ACHN (cell line): Measurements from ENCODE around the gene DNAJC1.

Experiments used
- DNase-seq: peaks from one replicate; pipeline ENCODE4 v3.0.0-alpha.2; 2015
- in situ Hi-C: cut with HindIII; loops from 2 replicates; pipeline ENCODE4 v1.10.0; 2017; ENCODE audit warnings: low sequenced_read_pairs, low pct_ligation_motif_present, low pct_unique_long_range_greater_than_20kb

Gene DNAJC1

DNA sequence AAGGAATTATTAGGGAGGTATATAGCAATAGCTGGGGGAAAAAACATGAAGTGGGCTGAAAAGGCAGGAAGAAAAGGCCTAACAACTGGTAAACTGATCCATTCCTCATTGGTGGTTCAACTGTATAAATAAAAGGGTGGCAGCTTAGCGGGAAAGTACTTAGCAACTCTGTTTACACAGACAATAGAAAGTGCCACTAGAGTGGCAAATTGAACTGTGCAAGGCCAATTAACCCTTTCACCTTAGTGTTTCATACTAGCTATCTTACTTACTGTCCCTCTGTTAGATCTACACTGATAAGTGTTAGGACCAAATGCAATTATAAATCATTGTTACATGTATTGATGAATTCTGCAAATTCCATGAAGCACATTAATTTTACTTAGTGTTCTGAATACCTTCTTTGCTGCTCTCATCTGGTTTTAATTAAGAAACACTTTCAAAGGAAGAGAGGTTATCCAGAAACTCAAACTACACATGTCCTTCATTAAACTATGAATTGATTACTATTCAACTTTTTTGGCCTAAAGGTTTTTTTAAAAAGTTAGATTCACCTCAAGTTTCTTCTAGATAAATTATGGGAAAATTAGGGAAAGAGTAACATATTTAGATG lies 28.0 kb downstream of the DNAJC1 start:
- in situ Hi-C loops = no loop called here
- DNase-seq = no peak

DNA sequence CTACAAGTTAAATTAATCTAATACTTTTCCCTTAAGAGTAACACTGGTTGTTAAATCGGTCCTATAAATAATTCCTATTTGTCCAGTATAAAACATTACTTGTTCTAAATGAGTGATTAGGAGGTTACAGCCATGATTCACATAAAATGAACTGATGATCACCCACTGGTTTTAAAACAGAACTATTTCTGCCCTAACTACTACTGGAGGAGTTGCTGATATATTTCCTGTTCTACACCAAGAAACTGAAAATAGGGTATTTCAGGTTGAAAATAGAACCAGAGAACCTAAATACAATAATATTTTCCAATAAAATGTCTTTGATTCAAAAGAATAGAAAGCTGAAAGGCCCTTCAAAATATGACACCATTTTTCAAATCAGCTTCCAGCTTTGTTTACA lies 30.9 kb downstream of the DNAJC1 start:
- in situ Hi-C loops = no loop called here
- DNase-seq = no peak

DNA sequence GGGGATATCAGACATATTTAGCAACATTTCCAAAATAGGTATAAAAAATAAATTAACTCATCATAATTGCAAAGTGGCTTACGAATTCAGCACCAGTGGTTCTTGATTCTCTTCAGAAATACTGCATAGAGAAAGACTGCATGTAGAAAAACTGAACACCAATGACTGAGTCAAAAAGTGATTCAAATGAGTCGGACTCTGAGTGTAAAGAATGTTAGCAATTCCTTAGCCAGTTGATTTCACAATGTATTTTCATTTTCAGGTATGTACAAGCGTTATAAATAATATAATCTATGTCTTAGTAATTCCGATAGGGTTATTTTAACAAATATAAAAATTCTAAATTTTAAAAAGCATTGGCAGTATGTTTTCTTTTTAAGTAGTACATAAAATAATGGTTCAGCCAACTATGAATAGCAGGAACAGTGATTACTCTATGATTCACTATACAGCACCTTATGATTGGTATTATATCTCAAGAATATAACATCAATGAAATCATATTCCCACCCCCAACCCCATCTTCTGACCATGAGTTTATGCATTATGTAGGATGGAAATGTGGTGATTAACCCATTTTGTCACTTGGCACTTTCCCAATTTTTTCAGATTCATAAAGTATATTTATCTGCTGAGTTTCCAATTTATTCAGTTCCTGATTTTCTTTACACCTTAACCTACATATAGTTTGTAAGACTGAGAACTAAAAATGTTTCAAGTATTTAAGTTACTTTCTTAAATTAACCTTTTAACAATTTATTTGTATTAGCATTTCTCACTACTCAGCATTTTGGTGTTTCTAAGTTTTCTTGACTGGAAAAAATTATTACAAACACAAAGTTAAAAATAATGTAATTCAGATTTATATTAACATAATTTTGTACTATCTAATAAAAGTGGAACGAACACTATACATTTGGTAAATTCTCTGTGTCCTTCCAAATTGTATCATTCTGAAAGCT lies 33.9 kb downstream of the DNAJC1 start:
- in situ Hi-C loops = no loop called here
- no peak for DNase-seq

DNA sequence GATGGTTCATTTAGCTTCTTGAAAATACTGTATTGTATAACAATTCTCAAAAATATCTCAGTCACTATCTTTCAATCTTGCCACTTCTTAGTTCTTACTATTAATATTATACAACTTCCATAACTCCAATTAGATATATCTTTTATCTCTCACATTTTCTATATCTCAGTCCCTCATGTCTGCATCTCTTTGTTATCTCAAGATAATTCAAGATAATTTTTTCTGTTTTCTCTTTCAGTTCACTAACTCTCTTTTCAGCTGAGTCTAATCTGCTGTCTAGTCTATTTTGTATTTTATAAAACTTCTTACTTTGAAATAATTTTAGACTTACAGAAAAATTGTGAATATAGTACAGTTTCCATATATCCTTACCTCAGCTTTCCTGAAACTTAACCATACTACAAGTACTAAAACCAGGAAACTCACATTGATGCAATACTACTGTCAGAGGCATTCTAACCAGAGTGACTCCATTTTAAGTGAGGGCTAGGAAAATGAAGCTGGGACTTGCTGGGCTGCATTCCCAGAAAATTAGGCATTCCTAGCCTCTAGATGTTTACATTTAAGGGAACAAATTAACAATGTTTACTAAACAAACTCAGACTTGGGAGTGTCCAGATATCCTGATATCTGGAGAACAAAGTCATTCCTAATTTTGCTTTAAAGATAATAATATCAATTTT lies 38.4 kb downstream of the DNAJC1 start:
- DNase-seq = no peak
- in situ Hi-C loops = no loop called here

DNA sequence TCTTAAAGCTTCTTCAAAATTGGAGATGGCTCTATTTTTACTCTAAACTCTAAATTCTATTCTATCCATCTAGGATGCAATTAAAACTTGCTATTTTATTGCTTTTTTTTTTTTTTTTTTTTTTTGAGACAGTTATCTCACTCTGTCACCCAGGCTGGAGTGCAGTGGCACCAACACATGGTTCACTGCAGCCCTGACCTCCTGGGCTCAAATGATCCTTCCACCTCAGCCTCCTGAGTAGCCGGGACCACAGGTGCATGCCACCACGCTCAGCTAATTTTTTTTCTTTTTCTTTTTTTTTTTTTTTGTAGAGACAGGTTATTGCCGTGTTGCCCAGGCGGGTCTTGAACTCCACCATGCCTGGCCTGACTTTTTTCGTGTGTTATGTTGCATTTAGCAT lies 41.2 kb downstream of the DNAJC1 start:
- in situ Hi-C loops = no loop called here
- DNase-seq = no peak

DNA sequence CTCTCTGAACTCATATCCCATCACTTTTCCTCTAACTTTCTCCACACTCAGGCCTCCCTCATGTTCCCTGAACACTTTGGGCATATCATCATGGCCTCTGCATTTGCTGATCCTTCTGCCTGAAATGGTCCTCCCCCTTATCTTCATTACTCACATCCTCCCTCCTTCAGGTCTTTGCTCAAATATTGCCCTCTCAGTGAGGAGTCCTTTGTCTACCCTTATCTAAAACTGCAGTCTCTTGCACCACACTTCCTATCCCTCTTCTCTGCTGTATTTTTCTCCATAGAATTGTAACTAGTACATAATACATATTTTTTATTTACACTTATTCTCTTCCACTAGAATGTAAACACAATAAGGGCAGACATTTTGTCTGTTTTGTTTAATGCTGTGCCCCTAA lies 41.7 kb downstream of the DNAJC1 start:
- in situ Hi-C loops = no loop called here
- no peak for DNase-seq

DNA sequence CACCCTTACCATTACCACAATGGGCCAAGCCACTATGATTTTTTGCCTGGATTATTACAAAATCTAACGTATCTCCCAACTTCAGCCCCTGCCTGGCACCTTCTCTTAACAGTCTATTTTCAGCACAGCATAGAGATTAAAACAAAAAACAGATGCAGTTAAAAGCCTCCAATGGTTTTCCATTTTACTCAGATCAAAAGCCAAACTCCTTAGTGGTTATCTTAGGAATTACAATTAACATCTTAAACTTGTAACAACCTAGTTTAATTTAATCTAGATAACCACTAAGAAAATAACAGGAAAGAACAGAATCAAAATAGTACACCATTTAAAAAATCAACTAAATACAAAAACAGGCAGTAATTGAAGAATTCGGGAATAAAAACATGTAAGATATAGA lies 43.5 kb downstream of the DNAJC1 start:
- DNase-seq = no peak
- in situ Hi-C loops = no loop called here

DNA sequence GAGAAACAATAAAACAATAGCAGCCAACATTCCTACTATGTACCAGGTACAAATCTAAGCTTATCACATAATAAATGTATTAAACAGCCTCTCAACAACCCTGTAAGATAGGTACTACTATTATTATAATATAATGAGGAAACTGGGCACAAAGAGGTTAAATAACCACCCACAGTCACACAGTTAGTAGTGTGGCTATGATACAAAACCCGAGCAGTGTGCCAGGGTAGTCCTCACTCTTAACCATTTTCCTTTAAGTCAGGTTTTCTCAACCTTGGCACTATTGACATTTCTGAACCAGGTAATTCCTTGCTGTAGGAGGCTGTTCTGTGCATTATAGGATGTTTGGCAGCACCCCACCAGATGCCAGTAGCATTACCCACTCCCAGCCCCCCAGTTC lies 48.8 kb downstream of the DNAJC1 start:
- in situ Hi-C loops = no loop called here
- no peak for DNase-seq

DNA sequence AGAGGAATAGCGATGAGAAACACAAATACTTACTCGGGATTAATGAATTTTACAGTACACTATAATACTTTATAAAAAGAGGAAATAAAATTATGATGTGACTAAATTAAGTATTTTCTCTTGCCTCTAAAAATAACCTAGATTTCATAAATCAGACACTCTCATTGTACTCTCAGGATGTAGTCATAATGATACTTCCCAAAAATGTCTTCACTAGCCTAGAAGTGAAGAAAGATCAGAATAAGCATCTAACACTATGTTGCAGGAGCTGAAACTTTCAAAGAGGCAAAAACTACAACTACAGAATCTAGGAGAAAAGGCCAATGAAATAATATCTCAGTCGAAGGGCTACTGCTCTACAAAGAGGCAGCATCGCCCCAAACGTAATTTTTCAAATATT lies 49.4 kb downstream of the DNAJC1 start:
- in situ Hi-C loops = no loop called here
- DNase-seq = no peak

DNA sequence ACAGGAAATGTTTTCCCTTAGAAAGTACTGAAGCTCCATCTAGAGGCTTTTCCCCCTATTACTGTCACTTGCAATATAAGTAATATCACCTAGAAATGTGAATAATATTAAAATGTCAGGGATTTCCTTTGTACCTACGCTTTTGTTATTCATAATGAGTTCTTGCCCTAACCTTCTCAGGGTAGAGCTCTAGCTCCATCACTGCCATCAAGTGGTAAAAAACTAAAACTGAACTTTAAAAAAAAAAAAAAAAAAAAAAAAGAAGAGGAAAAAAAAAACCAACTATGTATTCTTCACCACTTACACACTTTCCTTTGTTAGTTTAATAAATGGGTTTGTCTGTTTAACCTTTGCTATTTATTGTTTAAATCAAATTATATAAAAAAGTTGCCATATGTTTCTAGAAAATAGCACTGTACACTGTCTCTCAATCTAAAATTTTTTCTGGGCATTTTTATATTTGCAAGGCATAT lies 49.9 kb downstream of the DNAJC1 start:
- DNase-seq = peak; percentile 52
- in situ Hi-C loops = no loop called here

DNA sequence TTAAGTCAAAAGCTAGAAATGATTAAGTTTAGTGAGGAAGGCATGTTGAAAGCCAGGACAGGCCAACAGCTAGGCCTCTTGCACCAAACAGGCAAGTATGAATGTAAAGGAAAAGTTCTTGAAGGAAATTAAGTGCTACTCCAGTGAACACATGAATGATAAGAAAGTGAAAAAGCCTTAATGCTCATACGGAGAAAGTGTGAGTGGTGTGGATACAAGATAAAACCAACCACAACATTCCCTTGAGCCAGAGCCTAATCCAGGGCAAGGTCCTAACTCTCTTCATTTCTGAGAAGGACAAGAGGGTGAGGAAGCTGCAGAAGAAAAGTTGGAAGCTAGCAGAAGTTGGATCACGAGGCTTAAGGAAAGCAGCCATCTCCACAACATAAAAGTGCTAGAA lies 53.0 kb downstream of the DNAJC1 start:
- in situ Hi-C loops = no loop called here
- DNase-seq = no peak

DNA sequence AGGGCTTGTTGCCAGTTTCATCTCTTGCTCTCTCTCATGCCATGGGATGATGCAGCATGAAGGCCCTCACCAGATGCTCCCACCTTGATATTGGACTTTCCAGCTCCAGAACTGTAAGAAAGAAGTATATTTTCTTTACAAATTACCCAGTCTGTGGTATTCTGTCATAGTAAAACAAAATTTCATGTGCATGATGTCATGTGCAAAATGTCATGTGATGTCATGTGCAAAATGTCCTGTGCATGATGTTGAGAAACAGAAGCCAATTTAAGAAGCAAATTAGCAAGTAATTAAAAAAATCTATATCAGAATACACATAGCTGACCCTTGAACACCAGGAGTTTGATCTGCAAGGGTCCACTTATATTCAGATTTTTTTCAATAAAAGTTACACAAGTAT lies 56.6 kb downstream of the DNAJC1 start:
- DNase-seq = no peak
- in situ Hi-C loops = no loop called here

DNA sequence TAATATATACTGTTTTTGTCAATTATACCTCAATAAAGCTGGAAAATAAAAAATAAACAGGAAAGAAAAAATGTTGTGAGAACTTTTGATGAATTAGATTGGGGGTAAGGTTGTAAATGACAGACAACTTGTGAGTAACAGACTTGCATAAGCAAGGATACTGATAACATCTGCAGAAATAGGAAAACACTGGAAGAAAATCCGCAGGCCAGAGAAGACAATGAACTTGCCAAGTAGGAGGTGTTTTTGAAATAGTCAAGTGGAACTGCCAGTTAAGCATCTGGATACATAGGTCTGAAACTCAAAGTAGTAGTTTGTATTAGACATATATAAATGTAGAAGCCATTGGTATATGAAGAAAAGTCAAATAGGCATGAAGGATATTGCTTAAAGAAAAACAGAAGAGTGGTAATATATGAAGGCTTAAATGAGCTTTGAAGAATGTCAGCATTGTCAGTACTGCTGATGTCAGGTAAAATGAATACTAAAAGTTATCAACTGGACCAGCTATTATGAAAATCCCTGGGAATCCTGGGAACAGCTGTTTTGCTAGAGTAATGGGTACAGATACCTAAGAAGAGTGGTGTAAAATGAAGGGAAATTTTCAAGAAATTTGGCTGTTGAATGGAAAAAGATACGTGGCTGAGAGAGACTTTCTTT lies 58.7 kb downstream of the DNAJC1 start:
- in situ Hi-C loops = no loop called here
- DNase-seq = no peak

DNA sequence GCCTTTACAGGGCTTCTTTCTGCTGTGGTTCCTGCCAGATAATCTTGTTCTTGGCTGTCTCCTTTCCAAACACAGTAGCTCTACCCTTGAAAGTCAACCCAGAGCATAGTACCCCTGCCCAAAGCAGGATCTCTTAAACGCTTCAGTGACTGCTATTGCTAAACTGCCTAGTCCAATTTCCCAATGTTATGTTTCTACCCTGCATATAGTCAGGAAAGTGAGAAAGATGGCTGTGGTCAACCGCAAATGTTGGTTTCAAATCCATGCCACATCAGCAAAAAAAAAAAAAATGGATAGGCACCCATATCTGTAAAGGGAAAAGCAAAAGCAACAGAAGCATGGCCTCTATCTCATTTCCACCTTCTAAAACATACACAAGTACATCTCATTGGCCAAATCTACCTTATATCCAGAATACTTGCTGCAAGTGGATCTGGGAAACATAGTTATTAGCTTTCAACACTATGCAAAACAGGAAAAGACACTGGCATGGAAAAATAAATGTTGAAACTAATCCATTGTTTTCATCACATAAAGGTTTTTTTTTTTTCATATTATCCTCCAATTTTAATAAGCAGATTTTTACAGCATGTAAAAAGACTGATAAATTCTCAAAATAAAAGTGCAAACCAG lies 59.8 kb downstream of the DNAJC1 start:
- in situ Hi-C loops = no loop called here
- no peak for DNase-seq

DNA sequence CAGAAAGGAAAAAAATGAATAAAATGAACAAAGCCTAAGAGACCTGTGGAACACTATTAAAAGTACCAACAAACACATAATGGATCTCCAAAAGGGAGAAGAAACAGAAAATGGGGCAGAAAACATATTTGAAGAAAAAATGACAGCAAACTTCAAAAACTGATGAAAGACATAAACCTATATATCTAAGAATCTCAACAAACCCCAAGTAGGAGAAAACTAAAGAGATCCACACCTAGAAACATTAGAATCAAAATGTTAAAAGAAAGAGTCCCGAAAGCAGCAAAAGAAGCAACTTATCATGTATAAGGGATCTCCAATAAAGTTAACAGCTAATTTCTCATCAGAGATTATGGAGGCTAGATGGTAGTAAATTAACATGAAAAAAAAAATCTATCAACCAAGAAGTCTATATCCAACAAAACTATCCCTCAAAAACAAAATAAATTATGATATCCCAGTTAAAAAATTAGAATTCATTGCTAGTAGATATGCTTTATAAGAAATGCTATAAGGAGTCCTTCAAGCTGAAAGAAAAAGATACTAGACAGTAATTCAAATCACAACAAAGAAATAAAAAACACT lies 68.0 kb downstream of the DNAJC1 start:
- in situ Hi-C loops = no loop called here
- DNase-seq = no peak

DNA sequence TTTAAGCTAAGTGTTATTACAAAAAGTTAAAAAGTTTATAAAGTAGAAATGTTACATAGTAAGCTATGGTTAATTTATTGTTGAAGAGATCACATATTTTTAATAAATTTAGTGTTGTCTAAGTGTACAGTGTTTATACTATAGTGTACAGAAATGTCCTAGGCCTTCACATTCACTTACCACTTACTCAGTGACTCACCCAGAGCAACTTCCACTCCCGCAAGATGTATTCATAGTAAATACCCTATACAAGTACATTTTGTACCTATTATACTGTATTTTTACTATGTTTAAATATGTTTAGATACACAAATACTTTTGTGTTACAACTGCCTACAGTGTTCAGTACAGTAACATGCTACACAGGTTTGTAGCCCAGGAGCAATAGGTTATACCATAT lies 69.2 kb downstream of the DNAJC1 start:
- no peak for DNase-seq

DNA sequence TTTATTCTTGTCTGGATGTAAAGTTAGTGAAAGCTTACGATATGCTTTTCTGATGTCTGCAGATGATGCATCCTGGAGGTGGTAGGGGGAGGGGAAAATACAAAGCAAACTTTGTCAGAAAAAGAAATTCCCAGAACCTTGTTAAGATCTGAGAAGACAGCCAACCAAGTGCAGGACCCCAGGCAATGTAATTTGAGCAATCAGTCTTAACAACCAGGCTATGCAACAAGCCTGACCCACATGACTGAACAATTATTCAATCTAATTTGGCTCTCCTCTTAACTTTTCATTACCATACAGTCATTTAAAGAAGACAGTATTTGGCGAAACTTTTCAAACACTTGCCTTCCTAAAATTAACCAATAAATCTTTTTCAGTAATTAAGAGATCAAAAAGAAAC lies 74.5 kb downstream of the DNAJC1 start:
- in situ Hi-C loops = no loop called here
- no peak for DNase-seq

More for the DNA sequence above, 69.2 kb downstream of the DNAJC1 start:
- in situ Hi-C loops = no loop called here

DNA sequence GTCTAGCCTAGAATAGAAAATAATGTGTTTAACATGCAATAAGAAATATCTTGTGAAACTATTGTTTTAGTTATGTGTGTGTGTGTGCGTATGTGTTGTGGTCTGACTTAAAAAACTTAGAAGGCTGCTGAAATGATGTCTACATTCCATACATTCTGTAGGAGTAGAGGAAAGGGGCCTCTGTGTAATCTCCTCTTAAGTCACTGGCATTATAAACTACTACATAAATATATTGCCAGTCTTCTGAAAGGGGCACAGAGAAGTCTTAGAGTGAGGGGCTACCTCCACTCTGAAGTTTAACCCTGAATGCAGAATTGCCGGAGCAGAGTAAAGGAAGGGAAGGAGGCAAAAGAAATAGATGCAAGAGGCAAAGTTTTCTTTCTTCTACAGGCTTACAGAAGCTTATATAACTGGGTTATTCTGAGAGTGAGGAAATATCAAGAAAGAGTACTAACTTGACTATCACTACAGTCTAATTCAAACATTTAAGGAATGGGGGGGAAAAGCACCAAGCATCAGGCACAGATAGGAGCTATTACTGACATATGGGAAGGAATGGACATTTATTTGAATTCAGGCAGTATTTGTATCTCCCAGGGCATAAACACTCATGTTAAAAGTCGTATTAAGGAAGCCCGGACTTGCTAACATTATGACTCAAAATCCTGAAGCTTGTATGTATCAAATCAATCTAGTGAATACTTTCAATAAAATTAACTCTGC lies 75.7 kb downstream of the DNAJC1 start:
- DNase-seq = peak; percentile 22
- in situ Hi-C loops = no loop called here
